Renal cortical epithelial cell (primary cell): Measurements from ENCODE around the gene PRKACA. TPM values are rescaled to one million over a fixed set of nuclear protein-coding genes. Genes with fewer than 3 reads are reported as not detected.
A peak's percentile ranks its signal among the peaks of the same experiment; 100 is the strongest.
"Not testable (repeated sequence)": the region's sequence is repeated elsewhere in the genome, so short reads cannot be mapped to it uniquely, and the experiment has no call there.

Source experiments
- DNase-seq: peaks from one replicate; pipeline ENCODE4 v3.0.0-alpha.2; 2011; ENCODE audit warnings: low read depth
- total RNA-seq: library from RNA; depleted of rRNA; stranded (reverse); fragments of >200 nt; gene quantifications from 2 replicates; pipeline ENCODE4 v1.2.3, GENCODE V29; 2014

Gene PRKACA
- total RNA-seq, 1 donor from 2014 or later: 62.4 TPM

DNA sequence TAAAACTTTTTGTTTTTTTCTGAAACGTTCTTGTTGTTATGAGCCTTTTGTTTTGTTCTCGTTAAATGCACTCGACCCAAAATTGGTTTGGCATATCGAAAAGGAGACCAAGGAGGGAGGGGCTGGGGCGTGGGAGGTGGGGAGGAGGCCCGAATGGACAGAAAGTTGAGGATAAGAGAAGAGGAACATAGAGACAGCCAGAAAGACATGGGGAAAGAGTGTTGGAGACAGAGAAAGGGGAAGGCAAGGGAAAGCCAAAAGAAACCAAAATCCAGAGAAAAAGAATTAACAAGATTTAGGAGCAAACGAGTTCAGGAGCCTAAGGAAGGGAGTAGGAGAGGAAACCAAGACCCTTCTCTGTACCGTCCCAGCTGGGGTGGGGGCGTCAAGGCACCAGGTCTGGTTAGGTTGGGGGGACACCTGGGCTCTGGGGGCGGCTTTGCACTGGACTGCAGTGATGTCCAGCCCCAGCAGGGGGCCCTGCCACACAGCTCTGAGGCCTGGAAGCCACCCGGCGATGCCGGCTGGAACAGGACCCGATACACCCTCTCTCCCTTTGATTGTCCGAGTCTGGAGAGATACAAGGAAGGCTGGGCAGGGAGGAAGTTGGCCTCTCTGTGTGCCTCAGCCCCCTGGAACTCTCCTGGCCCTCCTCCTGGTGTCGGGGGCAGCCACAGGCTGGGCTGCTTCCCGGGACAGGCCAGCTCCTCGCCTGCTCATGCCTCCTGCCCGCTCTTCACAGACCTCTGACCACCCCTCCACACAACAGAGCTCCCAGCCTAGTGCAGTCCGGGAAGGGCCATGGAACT lies 30.4 kb upstream of the PRKACA start:
- peak; percentile 25 for DNase-seq

DNA sequence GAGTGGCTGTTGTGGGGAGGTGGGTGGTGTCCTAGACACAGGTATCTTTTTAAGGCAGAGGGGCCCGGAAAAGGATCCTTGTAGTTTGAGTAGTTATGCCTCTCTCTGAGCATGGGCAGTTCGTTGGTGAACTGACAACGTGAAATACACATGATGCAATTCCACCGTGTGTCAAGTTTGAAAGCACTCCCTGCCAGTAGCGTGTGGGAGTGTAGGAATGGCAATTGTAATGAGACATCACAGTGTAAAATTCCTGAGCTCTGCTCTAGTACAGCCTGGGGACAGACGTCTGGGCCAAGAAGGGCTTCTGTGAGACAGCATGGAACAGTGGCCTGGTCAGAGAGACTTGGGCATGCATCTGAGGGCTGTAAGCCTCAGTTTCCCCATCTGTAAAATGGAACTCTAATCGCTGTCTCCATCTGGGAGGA lies 29.2 kb upstream of the PRKACA start:
- peak; percentile 59 for DNase-seq

- not testable (repeated sequence) for DNase-seq
Observed at GRCh38 chr19:14146169-14146568, 28.6 kb upstream of the PRKACA start.

DNA sequence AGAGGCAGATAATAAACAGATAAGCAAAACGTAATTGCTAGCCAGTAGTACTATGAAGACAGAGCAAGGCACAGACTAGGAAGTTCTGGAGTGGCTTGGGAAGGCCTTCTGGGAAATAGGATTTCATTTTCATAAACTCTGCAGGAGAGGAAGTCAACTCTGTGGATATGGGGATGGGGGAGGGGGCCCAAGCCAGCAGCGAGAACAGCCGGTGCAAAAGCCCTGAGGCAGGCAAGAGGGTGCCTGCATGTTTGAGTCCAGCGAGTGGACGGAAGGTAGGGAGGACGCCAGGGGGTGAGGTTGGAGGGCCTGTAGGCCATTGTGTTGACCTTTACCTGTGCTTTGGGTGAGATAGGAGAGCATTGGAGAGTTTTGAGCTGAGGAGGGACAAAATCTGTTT lies 27.8 kb upstream of the PRKACA start:
- no peak for DNase-seq

- DNase-seq: no peak
Observed at GRCh38 chr19:14142262-14143190, 25.0 kb upstream of the PRKACA start.

DNA sequence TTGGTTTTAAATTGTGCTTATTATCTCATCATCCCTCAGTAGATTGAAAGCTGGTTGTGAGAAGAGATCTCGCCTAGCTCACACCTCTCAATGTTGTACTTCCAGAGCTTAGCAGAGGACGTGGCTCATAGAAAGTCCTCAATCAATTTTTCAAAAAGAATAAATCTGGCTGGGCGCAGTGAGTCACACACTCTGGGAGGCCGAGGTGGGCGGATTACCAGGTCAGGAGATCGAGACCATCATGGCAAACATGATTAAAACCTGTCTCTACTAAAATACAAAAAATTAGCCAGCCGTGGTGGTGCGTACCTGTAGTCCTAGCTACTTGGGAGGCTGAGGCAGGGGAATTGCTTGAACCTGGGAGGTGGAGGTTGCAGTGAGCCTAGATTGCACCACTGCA lies 23.5 kb upstream of the PRKACA start:
- DNase-seq: no peak

DNA sequence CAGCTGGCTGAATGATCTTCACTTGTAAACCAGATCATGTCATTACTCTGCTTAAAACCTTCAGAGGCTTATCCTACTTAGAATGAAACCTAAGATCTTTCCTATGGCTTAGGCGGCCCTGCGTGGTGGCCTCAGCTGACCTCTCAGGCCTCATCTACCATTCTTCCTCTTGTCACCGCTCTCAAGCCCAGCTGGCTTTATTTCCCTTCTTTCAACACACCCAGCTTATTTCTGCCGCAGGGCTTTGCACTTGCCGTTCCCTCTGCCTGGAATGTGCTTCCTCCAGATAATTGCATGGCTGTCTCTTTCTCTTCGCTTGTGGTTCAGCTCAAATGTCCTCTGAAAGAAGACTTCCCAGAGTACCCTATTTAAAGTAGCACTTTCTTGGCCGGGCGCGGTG lies 22.4 kb upstream of the PRKACA start:
- DNase-seq: no peak

GRCh38 chr19:14138576-14139265 lies 21.2 kb upstream of the PRKACA start:
- DNase-seq: peak; percentile 13

DNA sequence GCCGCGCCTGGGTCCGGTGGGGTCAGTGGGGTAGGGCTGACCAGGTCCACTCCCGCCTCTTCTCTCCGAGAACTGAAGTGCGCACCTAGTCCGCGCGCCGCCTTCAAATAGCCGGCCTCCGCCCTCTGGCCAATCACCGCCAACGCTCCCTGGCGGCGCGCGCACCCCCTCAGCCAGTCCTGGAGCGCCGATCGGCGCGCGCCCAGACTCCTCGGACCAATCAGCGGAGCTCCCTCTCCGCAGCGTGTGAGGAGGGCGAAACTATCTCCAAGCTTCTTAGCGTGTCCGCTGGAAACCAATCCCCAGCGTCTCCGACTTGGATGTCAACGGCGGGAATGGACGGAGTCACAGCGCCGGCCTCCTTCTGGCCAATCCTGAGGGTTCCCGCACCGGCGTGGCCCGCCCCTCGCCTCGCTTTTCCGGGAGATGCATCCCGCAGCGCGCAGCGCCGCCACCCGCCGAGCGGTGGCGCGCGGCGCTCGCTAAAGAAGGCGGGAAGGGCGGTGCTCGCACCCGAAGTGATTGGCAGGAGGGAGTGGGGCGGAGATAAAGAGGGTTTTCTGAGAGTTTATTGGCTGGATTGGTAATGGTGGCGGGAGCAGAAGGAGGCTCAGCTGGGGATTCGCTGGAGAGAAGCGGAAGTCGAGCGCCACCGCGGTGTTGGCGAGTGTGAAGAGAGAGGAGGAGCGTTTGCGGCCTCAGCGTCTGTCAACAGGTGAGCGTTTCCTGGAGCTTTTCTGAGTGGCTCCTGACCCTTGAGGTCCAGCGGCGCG lies 19.1 kb upstream of the PRKACA start, which contains the start of gene ASF1B:
ASF1B (minus strand) TSS at position 81 of the 773 bp plus-strand sequence. CDS start 133 bp downstream, outside the sequence.
- DNase-seq: peak; percentile 99

- no peak for DNase-seq
Observed at GRCh38 chr19:14135985-14136508, 18.5 kb upstream of the PRKACA start.

GRCh38 chr19:14135355-14135754 lies 17.8 kb upstream of the PRKACA start:
- no peak for DNase-seq

DNA sequence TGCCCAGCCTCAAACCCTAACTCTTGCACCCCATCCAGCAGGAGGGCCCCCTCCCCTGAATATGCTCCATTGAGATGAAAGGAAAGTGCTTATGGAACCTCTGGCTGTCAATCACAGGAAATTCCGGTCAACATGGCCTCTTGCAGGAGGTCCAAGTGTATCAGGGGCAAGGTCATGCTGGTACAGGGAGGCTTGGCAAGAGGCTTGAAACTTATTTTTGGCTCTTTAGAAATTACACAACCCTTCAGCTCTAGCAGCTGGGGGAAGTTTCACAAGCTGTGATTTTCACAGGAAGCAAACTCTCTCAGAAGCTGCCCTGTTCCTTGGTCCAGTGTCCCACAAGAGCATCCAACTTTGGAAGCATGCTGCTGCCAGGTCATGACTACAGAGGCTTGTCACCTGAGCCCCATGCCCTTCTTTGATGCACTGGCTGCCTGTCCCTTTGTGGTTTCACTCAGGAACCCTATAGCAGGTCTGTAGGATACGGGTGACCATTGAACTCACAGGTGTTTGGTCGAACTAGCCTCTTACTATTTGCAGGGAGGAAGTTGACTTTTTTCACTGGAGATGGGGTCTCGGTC lies 10.5 kb upstream of the PRKACA start:
- no peak for DNase-seq

DNA sequence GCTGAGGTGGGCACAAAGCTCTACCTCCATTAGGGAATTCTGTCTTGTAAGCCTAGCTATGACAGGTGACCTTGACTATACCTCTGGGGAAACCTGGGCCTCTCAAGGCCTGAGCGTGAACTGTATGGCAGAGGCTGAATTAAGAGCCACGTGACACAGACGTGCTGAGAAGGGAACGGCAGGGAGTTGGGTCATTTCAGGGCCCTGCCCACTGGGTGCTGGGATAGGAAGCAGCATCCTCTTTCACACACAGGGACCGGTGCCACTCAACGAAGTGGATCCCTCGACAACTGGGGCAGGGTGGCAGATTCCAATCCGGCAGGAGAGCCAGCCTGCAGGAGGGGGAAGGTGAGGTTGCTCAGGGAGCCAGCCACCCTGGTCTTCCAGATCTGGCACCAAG lies 9.6 kb upstream of the PRKACA start:
- no peak for DNase-seq

GRCh38 chr19:14122924-14123323 lies 5.4 kb upstream of the PRKACA start:
- DNase-seq: no peak

DNA sequence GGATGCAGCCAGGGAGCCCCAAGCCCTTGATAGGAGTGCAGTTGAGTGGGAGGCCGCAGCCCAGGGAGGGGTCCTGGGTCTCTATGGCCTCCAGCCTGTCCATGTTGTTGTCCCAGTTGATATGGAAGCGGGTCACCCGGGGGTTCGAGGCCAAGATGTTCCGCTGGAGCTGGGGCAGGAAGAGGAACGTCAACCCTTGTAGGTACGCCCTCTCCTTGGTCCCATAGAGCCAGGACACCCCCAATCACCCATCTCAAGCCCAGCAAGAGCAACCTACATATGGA lies 2.9 kb upstream of the PRKACA start:
- no peak for DNase-seq

GRCh38 chr19:14119644-14120496 lies 2.3 kb upstream of the PRKACA start:
- no peak for DNase-seq

DNA sequence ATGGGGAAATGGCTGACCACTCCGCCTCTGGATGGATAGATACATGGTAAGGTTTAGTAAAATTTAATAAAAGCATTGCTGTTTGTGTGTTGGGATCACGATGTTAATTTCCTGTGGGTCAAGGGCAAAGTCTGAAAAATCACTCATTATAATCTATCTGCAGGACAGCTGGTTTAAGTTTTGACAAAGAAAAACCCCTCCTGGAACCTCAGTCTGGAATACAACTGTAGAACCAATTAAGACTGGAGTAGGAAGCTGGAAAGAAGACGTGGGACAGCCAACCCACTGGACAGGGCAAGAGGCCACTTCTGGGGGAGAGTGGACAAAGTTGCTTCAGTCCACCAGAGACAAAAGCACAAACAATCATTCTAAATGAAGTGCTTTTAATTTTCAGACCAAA lies 1.6 kb upstream of the PRKACA start:
- no peak for DNase-seq

DNA sequence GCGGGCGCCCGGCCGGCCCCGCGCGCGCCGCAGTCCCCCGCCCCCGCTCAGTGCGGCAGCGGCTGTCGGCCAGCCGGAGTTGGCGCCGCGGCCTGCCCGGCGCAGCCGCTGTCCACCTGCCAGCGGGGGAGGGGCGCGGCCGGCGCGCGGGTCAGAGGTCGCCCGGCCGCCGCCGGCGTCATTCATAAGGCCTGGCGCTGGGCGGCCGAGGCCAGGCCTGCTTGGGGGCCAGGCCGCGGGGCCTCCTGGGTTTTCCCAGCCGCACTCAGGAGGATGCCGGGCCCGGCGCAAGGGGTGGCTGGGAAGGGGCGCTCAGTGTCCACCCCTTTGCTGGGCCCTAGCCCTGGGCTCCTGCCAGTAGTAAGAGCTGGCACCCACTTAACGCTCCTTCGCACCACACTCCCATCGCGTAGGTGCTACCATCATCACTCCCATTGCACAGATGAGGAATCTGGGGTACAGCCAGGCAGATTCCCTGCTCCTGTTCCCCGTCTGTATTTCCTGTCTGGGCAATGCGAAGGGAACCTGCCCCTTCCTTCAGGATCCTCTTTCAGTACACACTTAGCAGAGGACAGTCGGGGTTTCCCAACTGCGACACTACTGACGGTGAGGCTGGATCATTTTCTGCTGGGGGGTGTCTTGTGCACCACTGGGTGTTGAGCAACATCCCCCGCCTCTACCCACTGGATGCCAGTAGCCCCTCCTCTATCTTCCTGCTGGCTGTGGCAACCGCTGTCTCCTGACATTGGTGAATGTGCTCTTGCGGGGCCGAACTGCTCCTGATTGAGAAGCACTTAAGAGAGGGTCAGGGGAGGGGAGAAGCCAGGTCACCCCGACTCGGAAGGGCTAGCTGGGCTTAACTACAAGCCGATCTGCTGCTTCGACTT lies 846 bp upstream of the PRKACA start:
- DNase-seq: peak; percentile 78
